HL-60 (cell line): ENCODE data around the gene TLE3.
A peak's percentile ranks its signal among the peaks of the same experiment; 100 is the strongest.

Experiments
- DNase-seq, 2 experiments: peaks; one replicate each; pipeline ENCODE4 v3.0.0-alpha.2; 2010 to 2020; ENCODE audit warnings: low read depth in 1 of 2, low spot score in 1 of 2
- H3K27ac ChIP-seq: fragments of 250-450 bp; sonication (Bioruptor Pico); replicated peaks from 2 replicates; pipeline ENCODE4 v1.5.1; 2020; ENCODE audit warnings: mild to moderate bottlenecking, moderate library complexity
- H3K27me3 ChIP-seq: fragments of 250-450 bp; sonication (Bioruptor Pico); 2 replicates; pipeline ENCODE4 v1.5.1; 2021; ENCODE audit warnings: mild to moderate bottlenecking, moderate library complexity; ENCODE audit not compliant: insufficient read depth, poor library complexity, severe bottlenecking
- H3K4me3 ChIP-seq: replicated peaks from 2 replicates; pipeline ENCODE4 v1.5.1; 2011; ENCODE audit warnings: mild to moderate bottlenecking, control low read depth, low read length; ENCODE audit not compliant: insufficient read depth
- CTCF ChIP-seq: IDR thresholded peaks from one replicate; pipeline ENCODE4 v1.5.1; 2011; ENCODE audit warnings: low read length, control low read depth, inconsistent platforms; ENCODE audit not compliant: insufficient read depth
- GABPA ChIP-seq: IDR thresholded peaks from 2 replicates; pipeline ENCODE4 v1.6.1; 2012; ENCODE audit warnings: low read depth
- POLR2AphosphoS5 ChIP-seq: IDR thresholded peaks from 2 replicates; pipeline ENCODE4 v1.6.1; 2012; ENCODE audit warnings: low read depth
- REST ChIP-seq: IDR thresholded peaks from 2 replicates; pipeline ENCODE4 v1.6.1; 2012; ENCODE audit warnings: low read depth; ENCODE audit not compliant: insufficient replicate concordance
- SPI1 ChIP-seq: IDR thresholded peaks from 2 replicates; pipeline ENCODE4 v1.6.1; 2012; ENCODE audit warnings: low read depth, mild to moderate bottlenecking, borderline replicate concordance
- long read RNA-seq: library from polyadenylated mRNA; unstranded; transcript quantifications from one replicate; pipeline ENCODE4 v2.0.0, GENCODE V29; 2020

The TLE3 gene
- long read RNA-seq, partial matches to known transcripts: 11 of 23 reads
- long read RNA-seq, other reads (novel, unspliced or antisense): 12 of 23 reads

- TF ChIP-seq GABPA (no peak), REST (peak; percentile 70), POLR2AphosphoS5 (peak; percentile 90), CTCF (no peak), SPI1 (no peak; the same call in 1 of the 2 replicates)
- no peaks in the 10 kb centered on the region for H3K27me3 ChIP-seq
- peak within 1 kb of the TSS; percentile 90 for H3K27ac ChIP-seq
- peak within 1 kb of the TSS; percentile 83 for H3K4me3 ChIP-seq
- DNase-seq: peak; percentile 96 to 99
Observed at GRCh38 chr15:70097321-70098152, at the start of gene TLE3. Gene TLE3, minus strand, starts transcription at chr15:70097917. Its CDS starts 1,119 bp downstream, at chr15:70096798.

- 0 out of 2 replicates have a peak overlapping the region, but pooled peaks have one; percentile 19 for H3K27ac ChIP-seq
- DNase-seq: peak in 1 of 2 experiments; percentile 61
Observed at GRCh38 chr15:70147178-70147760, 49.6 kb upstream of the TLE3 start.

More at GRCh38 chr15:70147178-70147760, 49.6 kb upstream of the TLE3 start:
- no peak overlapping the region for H3K4me3 ChIP-seq
- no peaks in the 10 kb centered on the region for H3K27me3 ChIP-seq
- TF ChIP-seq CTCF (no peak), POLR2AphosphoS5 (no peak), SPI1 (no peak), GABPA (no peak), REST (no peak)
